Thoracic aorta (tissue), 2 donors: ENCODE results near the gene RPTOR. TPM values are rescaled to one million over a fixed set of nuclear protein-coding genes. Genes with fewer than 3 reads are reported as not detected.
A peak's percentile ranks its signal among the peaks of the same experiment; 100 is the strongest.

Experiments
- ATAC-seq: fragments of 150-250 bp; one replicate; pipeline ENCODE4 v1.8.0; 2017; ENCODE audit warnings: low read depth; ENCODE audit not compliant: insufficient number of reproducible peaks, low FRiP score
- DNase-seq: peaks from one replicate; pipeline ENCODE4 v3.0.0-alpha.2; 2020; ENCODE audit warnings: low spot score
- H3K27ac ChIP-seq, 2 donors: fragments of 200-600 bp; sonication (generic); 1 replicate in 1 of 2; 2 replicates in 1 of 2; pipeline ENCODE4 v1.5.1; 2016; ENCODE audit warnings: mild to moderate bottlenecking in 2 of 2, moderate library complexity in 2 of 2
- H3K27me3 ChIP-seq: fragments of 200-600 bp; sonication (generic); replicated peaks from 2 replicates; pipeline ENCODE4 v1.6.0; 2016; ENCODE audit warnings: mild to moderate bottlenecking; ENCODE audit not compliant: insufficient read depth
- H3K36me3 ChIP-seq: fragments of 200-600 bp; sonication (generic); one replicate; pipeline ENCODE4 v1.5.1; 2016
- H3K4me1 ChIP-seq, 2 donors: fragments of 200-600 bp; sonication (generic); 1 replicate in 1 of 2; 2 replicates in 1 of 2; pipeline versions ENCODE4 v1.5.1 to v1.6.0; 2016; ENCODE audit warnings: low read depth in 2 of 2, mild to moderate bottlenecking in 1 of 2; ENCODE audit not compliant: control insufficient read depth in 1 of 2
- H3K4me3 ChIP-seq: fragments of 200-600 bp; sonication (generic); 2 replicates; pipeline ENCODE4 v1.5.1; 2016; ENCODE audit warnings: mild to moderate bottlenecking
- H3K9me3 ChIP-seq: fragments of 200-600 bp; sonication (generic); 2 replicates; pipeline ENCODE4 v1.5.1; 2016
- CTCF ChIP-seq: fragments of 200-600 bp; sonication (generic); IDR thresholded peaks from one replicate; pipeline ENCODE4 v1.5.1; 2019; ENCODE audit warnings: antibody characterized with exemption
- total RNA-seq, 2 donors: library from RNA; depleted of rRNA; stranded (reverse); fragments of >200 nt; gene quantifications; one replicate each; pipeline versions ENCODE4 v1.1.0 to v1.2.3, GENCODE V29; 2016

The RPTOR gene
- total RNA-seq, 2 donors from 2014 or later: 42.0 to 47.4 TPM

GRCh38 chr17:80941743-80942422 is 397.2 kb downstream of the RPTOR start:
- peaks cover 7% of the 10 kb centered on the region for H3K36me3 ChIP-seq
- TF ChIP-seq CTCF: no peak
- no peaks in the 10 kb centered on the region for H3K9me3 ChIP-seq
- peaks cover 16 to 19% of the 10 kb centered on the region in 2 donors for H3K4me1 ChIP-seq
- H3K27me3 ChIP-seq: no peaks in the 10 kb centered on the region
- ATAC-seq (no peak), DNase-seq (no peak)
- peak overlapping the region; percentile 44 for H3K4me3 ChIP-seq
- peak overlapping the region; percentile 43 to 75 for H3K27ac ChIP-seq

GRCh38 chr17:80942423-80943345 is 398.0 kb downstream of the RPTOR start:
- Histone ChIP-seq H3K36me3 (peaks cover 7% of the 10 kb centered on the region), H3K27me3 (no peaks in the 10 kb centered on the region), H3K9me3 (no peaks in the 10 kb centered on the region), H3K4me3 (peak overlapping the region; percentile 44), H3K27ac (peak overlapping the region; percentile 73 to 75), H3K4me1 (peaks cover 16 to 19% of the 10 kb centered on the region in 2 donors)
- ATAC-seq: peak; percentile 54
- TF ChIP-seq CTCF: no peak
- peak; percentile 77 for DNase-seq

- H3K4me1 ChIP-seq: peaks cover 13 to 22% of the 10 kb centered on the region in 2 donors
These were observed 398.9 kb downstream of the RPTOR start for GRCh38 chr17:80943346-80944145.

GRCh38 chr17:80944326-80944725 is 399.7 kb downstream of the RPTOR start:
- no peak for ATAC-seq
- TF ChIP-seq CTCF: no peak
- H3K4me1 ChIP-seq: peaks cover 16 to 30% of the 10 kb centered on the region in 2 donors
- H3K4me3 ChIP-seq: no peak overlapping the region
- H3K36me3 ChIP-seq: peaks cover 7% of the 10 kb centered on the region
- no peaks in the 10 kb centered on the region for H3K9me3 ChIP-seq
- DNase-seq: no peak
- H3K27me3 ChIP-seq: no peaks in the 10 kb centered on the region
- no peak overlapping the region for H3K27ac ChIP-seq

More at GRCh38 chr17:80943346-80944145, 398.9 kb downstream of the RPTOR start:
- H3K4me3 ChIP-seq: no peak overlapping the region
- no peaks in the 10 kb centered on the region for H3K9me3 ChIP-seq
- ATAC-seq (no peak), DNase-seq (no peak)
- H3K27ac ChIP-seq: peak overlapping the region; percentile 73 to 75
- H3K27me3 ChIP-seq: no peaks in the 10 kb centered on the region
- peaks cover 7% of the 10 kb centered on the region for H3K36me3 ChIP-seq
- TF ChIP-seq CTCF: no peak
